Spleen (tissue), 7 donors: ENCODE data around the gene DAB1.

Source experiments
- POLR2A ChIP-seq, 3 donors: fragments of 450-650 bp; IDR thresholded peaks; one replicate each; pipeline ENCODE4 v1.5.1; 2017; ENCODE audit warnings: antibody characterized with exemption in 3 of 3, mild to moderate bottlenecking in 1 of 3
- POLR2AphosphoS5 ChIP-seq, 3 donors: sonication (generic); formaldehyde crosslinking; IDR thresholded peaks; one replicate each; pipeline ENCODE4 v1.5.1; 2017; ENCODE audit warnings: antibody characterized with exemption in 3 of 3
- TF ChIP-seq, protein P1 (sequence below), 11 experiments: fragments of 200-600 bp in 7 of 11; fragments of 450-650 bp in 4 of 11; sonication (generic) in 4 of 11; IDR thresholded peaks in 8 of 11; conservative IDR thresholded peaks in 3 of 11; 1 replicate in 7 of 11; 2 replicates in 4 of 11; pipeline versions ENCODE4 v1.4.0 to v1.8.0; 2016 to 2021; ENCODE audit warnings: antibody characterized with exemption in 11 of 11, inconsistent platforms in 4 of 11, mild to moderate bottlenecking in 1 of 11
- donor health status: DM: no; HTN: no; CAD: no; lungs with moderate emphysema.
- donor health status: DM: no; HTN: no; CAD: no.
- donor health status: DM: no; HTN: no; CAD: no.

- TF ChIP-seq, protein P1, sequence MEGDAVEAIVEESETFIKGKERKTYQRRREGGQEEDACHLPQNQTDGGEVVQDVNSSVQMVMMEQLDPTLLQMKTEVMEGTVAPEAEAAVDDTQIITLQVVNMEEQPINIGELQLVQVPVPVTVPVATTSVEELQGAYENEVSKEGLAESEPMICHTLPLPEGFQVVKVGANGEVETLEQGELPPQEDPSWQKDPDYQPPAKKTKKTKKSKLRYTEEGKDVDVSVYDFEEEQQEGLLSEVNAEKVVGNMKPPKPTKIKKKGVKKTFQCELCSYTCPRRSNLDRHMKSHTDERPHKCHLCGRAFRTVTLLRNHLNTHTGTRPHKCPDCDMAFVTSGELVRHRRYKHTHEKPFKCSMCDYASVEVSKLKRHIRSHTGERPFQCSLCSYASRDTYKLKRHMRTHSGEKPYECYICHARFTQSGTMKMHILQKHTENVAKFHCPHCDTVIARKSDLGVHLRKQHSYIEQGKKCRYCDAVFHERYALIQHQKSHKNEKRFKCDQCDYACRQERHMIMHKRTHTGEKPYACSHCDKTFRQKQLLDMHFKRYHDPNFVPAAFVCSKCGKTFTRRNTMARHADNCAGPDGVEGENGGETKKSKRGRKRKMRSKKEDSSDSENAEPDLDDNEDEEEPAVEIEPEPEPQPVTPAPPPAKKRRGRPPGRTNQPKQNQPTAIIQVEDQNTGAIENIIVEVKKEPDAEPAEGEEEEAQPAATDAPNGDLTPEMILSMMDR (IDR thresholded peaks at IDR 0.05 in 8 of 11, conservative IDR thresholded peaks at IDR 0.05 in 3 of 11), result no peak
- TF ChIP-seq POLR2AphosphoS5 (IDR thresholded peaks at IDR 0.05) (no peak), POLR2A (IDR thresholded peaks at IDR 0.05) (no peak)
These were observed 60.7 kb downstream of the DAB1 start for GRCh38 chr1:57363165-57363564.
